Caco-2 (cell line): ENCODE measurements around the gene OSBPL10. TPM values are rescaled to one million over a fixed set of nuclear protein-coding genes. Genes with fewer than 3 reads are reported as not detected.

Experiments used
- BruUV-seq: library from RNA; stranded (reverse); fragments of 400-500 nt; replicated peaks from 2 replicates; lab custom pipeline; 2021; lab: Mats Ljungman, UMichigan
- CTCF ChIA-PET: fragments of 300-600 bp; sonication (Branson Sonifier 250); formaldehyde crosslinking; loops from one replicate; lab custom pipeline; 2022; ENCODE audit warnings: antibody characterized with exemption; lab: Charles Lee
- POLR2A ChIA-PET: fragments of 300-600 bp; sonication (Branson Sonifier 250); formaldehyde crosslinking; loops from one replicate; lab custom pipeline; 2022; ENCODE audit warnings: antibody characterized with exemption; lab: Charles Lee
- DNase-seq, 2 experiments: peaks; one replicate each; pipeline versions ENCODE4 v3.0.0 to v3.0.0-alpha.2; 2020 to 2022
- H3K27me3 ChIP-seq: replicated peaks from 2 replicates; pipeline ENCODE4 v1.6.0; 2011; ENCODE audit warnings: low read length; ENCODE audit not compliant: control insufficient read depth, insufficient read depth
- H3K36me3 ChIP-seq: 2 replicates; pipeline ENCODE4 v1.5.1; 2011; ENCODE audit warnings: low read length; ENCODE audit not compliant: control insufficient read depth, insufficient read depth
- H3K4me1 ChIP-seq: fragments of 250-450 bp; sonication (Bioruptor Pico); 2 replicates; pipeline ENCODE4 v1.5.1; 2020; ENCODE audit warnings: mild to moderate bottlenecking
- H3K4me3 ChIP-seq: 2 replicates; pipeline ENCODE4 v1.5.1; 2011; ENCODE audit warnings: low read depth, mild to moderate bottlenecking, control low read depth, low read length
- H3K9me3 ChIP-seq: fragments of 250-450 bp; sonication (Bioruptor Pico); 2 replicates; pipeline ENCODE4 v1.5.1; 2020; ENCODE audit warnings: mild to moderate bottlenecking, moderate library complexity
- H3K27ac Mint-ChIP-seq: one replicate; pipeline ENCODE4 v1.8.0; 2022; ENCODE audit warnings: mixed read lengths; ENCODE audit not compliant: unreplicated experiment
- H3K27me3 Mint-ChIP-seq: one replicate; pipeline ENCODE4 v1.8.0; 2022; ENCODE audit warnings: mixed read lengths; ENCODE audit not compliant: insufficient read depth, unreplicated experiment
- H3K36me3 Mint-ChIP-seq: one replicate; pipeline ENCODE4 v1.8.0; 2022; ENCODE audit warnings: mild to moderate bottlenecking, mixed read lengths; ENCODE audit not compliant: insufficient read depth, unreplicated experiment
- H3K4me1 Mint-ChIP-seq: one replicate; pipeline ENCODE4 v1.8.0; 2022; ENCODE audit warnings: low read depth, mixed read lengths; ENCODE audit not compliant: unreplicated experiment
- H3K4me3 Mint-ChIP-seq: one replicate; pipeline ENCODE4 v1.8.0; 2022; ENCODE audit warnings: mild to moderate bottlenecking, moderate library complexity, mixed read lengths; ENCODE audit not compliant: unreplicated experiment
- H3K9me3 Mint-ChIP-seq: one replicate; pipeline ENCODE4 v1.8.0; 2022; ENCODE audit warnings: mixed read lengths; ENCODE audit not compliant: unreplicated experiment
- intact Hi-C: fragments of 100-400 bp; cut with micrococcal nuclease; formaldehyde crosslinking; loops from one replicate; pipeline ENCODE4 v1.10.0; 2022; ENCODE audit not compliant: unreplicated experiment
- total RNA-seq: library from RNA; stranded (reverse); gene quantifications from 2 replicates; pipeline ENCODE4 v1.2.3, GENCODE V29; 2022
- TF ChIP-seq, protein P1 (sequence below), 2 experiments: fragments of 200-600 bp in 1 of 2; IDR thresholded peaks; 1 replicate in 1 of 2; 2 replicates in 1 of 2; pipeline versions ENCODE4 v1.5.1 to v1.8.0; 2011 to 2022; ENCODE audit warnings: antibody characterized with exemption in 1 of 2, control low read depth in 1 of 2, inconsistent platforms in 1 of 2, low read depth in 1 of 2, low read length in 1 of 2, mild to moderate bottlenecking in 1 of 2, moderate library complexity in 1 of 2; ENCODE audit not compliant: insufficient read depth in 1 of 2, severe bottlenecking in 1 of 2, unreplicated experiment in 1 of 2

The OSBPL10 gene
- total RNA-seq, 1 experiment from 2014 or later, result 71.2 TPM

DNA sequence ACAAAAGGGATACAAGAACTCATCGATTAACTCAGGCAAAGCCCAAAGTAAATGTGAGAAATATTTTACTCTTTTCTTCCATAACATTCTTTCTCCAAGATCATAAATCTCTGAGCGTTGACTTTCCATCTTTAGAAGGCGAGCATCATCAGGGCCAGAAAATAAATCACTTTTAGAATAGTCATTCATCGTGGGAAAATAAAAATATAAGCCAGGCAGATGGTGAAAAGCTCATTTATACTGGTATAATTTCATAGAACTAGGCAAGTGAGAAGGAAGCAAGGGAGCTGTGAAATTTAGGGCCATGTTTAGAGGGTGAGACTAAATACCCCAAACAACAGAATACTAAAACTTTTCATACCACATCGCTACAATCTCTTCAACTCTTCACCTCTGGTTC is 257.4 kb downstream of the OSBPL10 start:
- H3K27me3 ChIP-seq, result no peaks in the 10 kb centered on the region
- no peak overlapping the region for H3K4me3 ChIP-seq
- H3K27ac Mint-ChIP-seq, result no peak overlapping the region
- no peaks in the 10 kb centered on the region for H3K27me3 Mint-ChIP-seq
- ChIA-PET POLR2A (no interaction called here), CTCF (no interaction called here)
- no peak overlapping the region for H3K4me3 Mint-ChIP-seq
- H3K36me3 Mint-ChIP-seq, result peaks cover 8% of the 10 kb centered on the region
- H3K36me3 ChIP-seq, result no peaks in the 10 kb centered on the region
- no TSS peak for BruUV-seq
- no peaks in the 10 kb centered on the region; the same call in 1 of the 2 replicates for H3K4me1 ChIP-seq
- no peaks in the 10 kb centered on the region for H3K9me3 Mint-ChIP-seq
- TF ChIP-seq, protein P1, sequence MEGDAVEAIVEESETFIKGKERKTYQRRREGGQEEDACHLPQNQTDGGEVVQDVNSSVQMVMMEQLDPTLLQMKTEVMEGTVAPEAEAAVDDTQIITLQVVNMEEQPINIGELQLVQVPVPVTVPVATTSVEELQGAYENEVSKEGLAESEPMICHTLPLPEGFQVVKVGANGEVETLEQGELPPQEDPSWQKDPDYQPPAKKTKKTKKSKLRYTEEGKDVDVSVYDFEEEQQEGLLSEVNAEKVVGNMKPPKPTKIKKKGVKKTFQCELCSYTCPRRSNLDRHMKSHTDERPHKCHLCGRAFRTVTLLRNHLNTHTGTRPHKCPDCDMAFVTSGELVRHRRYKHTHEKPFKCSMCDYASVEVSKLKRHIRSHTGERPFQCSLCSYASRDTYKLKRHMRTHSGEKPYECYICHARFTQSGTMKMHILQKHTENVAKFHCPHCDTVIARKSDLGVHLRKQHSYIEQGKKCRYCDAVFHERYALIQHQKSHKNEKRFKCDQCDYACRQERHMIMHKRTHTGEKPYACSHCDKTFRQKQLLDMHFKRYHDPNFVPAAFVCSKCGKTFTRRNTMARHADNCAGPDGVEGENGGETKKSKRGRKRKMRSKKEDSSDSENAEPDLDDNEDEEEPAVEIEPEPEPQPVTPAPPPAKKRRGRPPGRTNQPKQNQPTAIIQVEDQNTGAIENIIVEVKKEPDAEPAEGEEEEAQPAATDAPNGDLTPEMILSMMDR (IDR thresholded peaks at IDR 0.05; ENCODE audit: insufficient read depth in 1 of 2, low read depth in 1 of 2, low read length in 1 of 2, severe bottlenecking in 1 of 2, unreplicated experiment in 1 of 2), result no peak
- intact Hi-C loops, result loop anchor here (1.0 to 2.0 kb wide), 2 partner anchors 29 to 45 kb away; no protein-coding TSS in a partner anchor
- no peak for DNase-seq
- H3K4me1 Mint-ChIP-seq, result no peaks in the 10 kb centered on the region
- H3K9me3 ChIP-seq, result no peaks in the 10 kb centered on the region

DNA sequence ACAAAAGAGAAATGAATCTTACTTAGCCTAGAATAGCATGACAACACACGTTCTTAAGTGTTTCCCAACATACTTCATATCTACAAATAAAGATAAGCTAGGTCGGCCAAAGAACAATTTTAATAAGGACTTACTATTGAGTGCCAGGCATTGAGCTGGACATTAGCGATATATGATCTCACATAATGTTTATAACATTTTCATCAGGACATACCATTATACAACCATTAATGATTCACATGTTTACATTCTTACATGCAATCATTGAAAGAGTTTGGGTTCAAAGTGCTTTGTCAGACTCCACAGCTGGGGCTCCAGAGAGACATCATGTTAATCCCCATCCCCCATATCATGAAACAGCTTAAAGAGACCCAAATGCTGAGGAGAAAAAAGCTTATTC is 259.4 kb downstream of the OSBPL10 start:
- Histone ChIP-seq H3K9me3 (no peaks in the 10 kb centered on the region), H3K36me3 (no peaks in the 10 kb centered on the region), H3K4me3 (no peak overlapping the region), H3K4me1 (no peaks in the 10 kb centered on the region), H3K27me3 (no peaks in the 10 kb centered on the region)
- H3K4me3 Mint-ChIP-seq, result no peak overlapping the region
- H3K9me3 Mint-ChIP-seq, result no peaks in the 10 kb centered on the region
- ChIA-PET CTCF (no interaction called here), POLR2A (interaction anchor here (0.6 kb wide), 1 partner anchor 26 kb away, joined by 3 read pairs; no protein-coding TSS in a partner anchor)
- no TSS peak for BruUV-seq
- intact Hi-C loops, result no loop called here
- no peak overlapping the region for H3K27ac Mint-ChIP-seq
- H3K4me1 Mint-ChIP-seq, result no peaks in the 10 kb centered on the region
- H3K36me3 Mint-ChIP-seq, result peaks cover 8% of the 10 kb centered on the region
- no peaks in the 10 kb centered on the region for H3K27me3 Mint-ChIP-seq
- TF ChIP-seq, protein P1 (IDR thresholded peaks at IDR 0.05; ENCODE audit: insufficient read depth in 1 of 2, low read depth in 1 of 2, low read length in 1 of 2, severe bottlenecking in 1 of 2, unreplicated experiment in 1 of 2), result no peak
- no peak for DNase-seq

DNA sequence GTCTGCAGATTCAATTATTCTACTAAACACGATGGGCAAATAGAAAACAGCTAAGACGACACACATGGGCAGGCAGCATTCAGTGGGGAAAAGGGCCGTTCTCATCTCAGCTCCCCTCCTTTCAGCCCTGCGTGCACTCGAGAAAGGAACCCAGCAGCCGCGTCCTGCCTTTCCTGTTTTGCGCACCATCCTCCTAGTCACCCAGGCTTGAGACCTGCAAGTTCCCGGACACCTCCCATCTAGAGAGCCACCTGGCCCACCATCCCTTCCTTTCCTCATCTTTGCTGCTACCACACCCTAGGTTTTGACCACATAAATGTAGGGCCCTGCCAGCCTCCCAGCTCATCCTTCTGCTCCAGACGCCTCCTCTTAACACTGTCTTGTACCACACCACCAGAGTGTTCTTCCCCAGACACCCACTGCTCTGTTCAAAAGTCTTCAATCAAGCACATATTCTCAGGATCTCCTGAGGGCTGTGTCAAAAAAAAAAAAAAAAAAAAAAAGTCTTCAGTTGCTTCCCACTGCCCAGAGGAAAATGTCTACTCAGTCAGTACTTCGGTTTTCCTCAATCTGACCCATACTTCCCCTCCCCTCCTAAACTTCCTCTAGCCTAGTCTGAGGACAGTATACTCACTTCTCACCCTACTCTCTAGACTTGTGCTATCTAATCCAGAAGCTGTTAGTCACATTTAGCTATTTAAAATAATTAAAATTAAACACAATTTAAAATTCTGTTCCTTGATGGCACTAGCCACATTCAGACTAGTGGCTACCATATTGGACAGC is 266.4 kb downstream of the OSBPL10 start:
- no peaks in the 10 kb centered on the region for H3K9me3 ChIP-seq
- ChIA-PET CTCF (no interaction called here), POLR2A (no interaction called here)
- Mint-ChIP-seq H3K36me3 (peaks cover 16% of the 10 kb centered on the region), H3K27me3 (no peaks in the 10 kb centered on the region), H3K9me3 (peaks cover 19% of the 10 kb centered on the region), H3K4me1 (no peaks in the 10 kb centered on the region), H3K4me3 (no peak overlapping the region), H3K27ac (peak overlapping the region; percentile 8)
- peaks cover 1% of the 10 kb centered on the region; the same call in 1 of the 2 replicates for H3K36me3 ChIP-seq
- no TSS peak for BruUV-seq
- H3K4me3 ChIP-seq, result no peak overlapping the region
- intact Hi-C loops, result no loop called here
- no peaks in the 10 kb centered on the region for H3K27me3 ChIP-seq
- TF ChIP-seq, protein P1 (IDR thresholded peaks at IDR 0.05; ENCODE audit: insufficient read depth in 1 of 2, low read depth in 1 of 2, low read length in 1 of 2, severe bottlenecking in 1 of 2, unreplicated experiment in 1 of 2), result no peak
- no peak for DNase-seq
- no peaks in the 10 kb centered on the region for H3K4me1 ChIP-seq
